ENCODE data around the gene CACNA1G.

CACNA1G gene

GRCh38 chr17:50560185-50560824 is at the start of gene CACNA1G:
CACNA1G (plus strand) TSS chr17:50560715; CDS start chr17:50561460, 745 bp downstream.
- DNase-seq, result no peak

- no peak for DNase-seq
Measured at GRCh38 chr17:50511058-50511457, 49.5 kb upstream of the CACNA1G start.

GRCh38 chr17:50513495-50513894 is 47.0 kb upstream of the CACNA1G start:
- no peak for DNase-seq

GRCh38 chr17:50514388-50514787 is 46.1 kb upstream of the CACNA1G start:
- no peak for DNase-seq

GRCh38 chr17:50514936-50515702 is 45.4 kb upstream of the CACNA1G start:
- DNase-seq, result no peak

GRCh38 chr17:50517011-50517410 is 43.5 kb upstream of the CACNA1G start:
- DNase-seq, result no peak

- DNase-seq, result no peak
Measured at GRCh38 chr17:50517504-50518383, 42.8 kb upstream of the CACNA1G start.

GRCh38 chr17:50518384-50519023 is 42.0 kb upstream of the CACNA1G start:
- DNase-seq, result no peak

- no peak for DNase-seq
Measured at GRCh38 chr17:50519141-50519834, 41.2 kb upstream of the CACNA1G start.

- no peak for DNase-seq
Measured at GRCh38 chr17:50520483-50520882, 40.0 kb upstream of the CACNA1G start.

GRCh38 chr17:50521514-50521913 is 39.0 kb upstream of the CACNA1G start:
- no peak for DNase-seq

- DNase-seq, result no peak
Measured at GRCh38 chr17:50522766-50523165, 37.7 kb upstream of the CACNA1G start.

- no peak for DNase-seq
Measured at GRCh38 chr17:50523208-50523607, 37.3 kb upstream of the CACNA1G start.

- no peak for DNase-seq
Measured at GRCh38 chr17:50524838-50525237, 35.7 kb upstream of the CACNA1G start.

GRCh38 chr17:50527155-50527762 is 33.3 kb upstream of the CACNA1G start:
- DNase-seq, result no peak

GRCh38 chr17:50527949-50528474 is 32.5 kb upstream of the CACNA1G start:
- DNase-seq, result no peak

- DNase-seq, result no peak
Measured at GRCh38 chr17:50529849-50530248, 30.7 kb upstream of the CACNA1G start.

- no peak for DNase-seq
Measured at GRCh38 chr17:50531428-50532025, 29.0 kb upstream of the CACNA1G start.

GRCh38 chr17:50532452-50533024 is 28.0 kb upstream of the CACNA1G start, which contains the start of gene EPN3:
EPN3 (plus strand) TSS chr17:50532735; CDS start chr17:50536557, 3,822 bp downstream.
- no peak for DNase-seq

GRCh38 chr17:50533185-50533584 is 27.3 kb upstream of the CACNA1G start:
- DNase-seq, result no peak

- DNase-seq, result no peak
Measured at GRCh38 chr17:50533720-50534148, 26.8 kb upstream of the CACNA1G start.

Measured in SIG-M5 (cell line).